Stimulated activated CD4-positive, alpha-beta T cell treated with anti-CD3 and anti-CD28 coated beads, TNF-alpha, amount 100 ng/mL, for 4 hours (primary cell): ENCODE data around the gene OR11H6.
"Not testable (repeated sequence)": the region's sequence is repeated elsewhere in the genome, so short reads cannot be mapped to it uniquely, and the experiment has no call there.

Source experiments
- DNase-seq, 3 experiments: peaks; one replicate each; pipeline ENCODE4 v3.0.0-alpha.2; 2020; ENCODE audit warnings: low read depth in 3 of 3

The OR11H6 gene

GRCh38 chr14:20223410-20223809 is at the start of gene OR11H6:
Gene OR11H6, plus strand, starts transcription at chr14:20223710. Its CDS starts 0 bp downstream, at chr14:20223710.
- no peak for DNase-seq

GRCh38 chr14:20174205-20174604 is 49.3 kb upstream of the OR11H6 start:
- not testable (repeated sequence) for DNase-seq

- no peak for DNase-seq
Observed at GRCh38 chr14:20176330-20176729, 47.2 kb upstream of the OR11H6 start.

GRCh38 chr14:20177433-20177974 is 46.0 kb upstream of the OR11H6 start:
- DNase-seq, result no peak

- no peak for DNase-seq
Observed at GRCh38 chr14:20179218-20179617, 44.3 kb upstream of the OR11H6 start.

GRCh38 chr14:20179880-20180279 is 43.6 kb upstream of the OR11H6 start:
- DNase-seq, result no peak

GRCh38 chr14:20180486-20180885 is 43.0 kb upstream of the OR11H6 start:
- DNase-seq, result no peak

- DNase-seq, result no peak
Observed at GRCh38 chr14:20184181-20184580, 39.3 kb upstream of the OR11H6 start.

- no peak for DNase-seq
Observed at GRCh38 chr14:20190596-20190995, 32.9 kb upstream of the OR11H6 start, which contains the start of gene OR11G2. Gene OR11G2, plus strand, starts transcription at chr14:20190896. Its CDS starts 6,542 bp downstream, at chr14:20197438.

- no peak for DNase-seq
Observed at GRCh38 chr14:20191396-20191795, 32.1 kb upstream of the OR11H6 start.

- no peak for DNase-seq
Observed at GRCh38 chr14:20194101-20194500, 29.4 kb upstream of the OR11H6 start.

GRCh38 chr14:20195170-20195569 is 28.3 kb upstream of the OR11H6 start:
- DNase-seq, result not testable (repeated sequence)

- no peak for DNase-seq
Observed at GRCh38 chr14:20195911-20196310, 27.6 kb upstream of the OR11H6 start.

GRCh38 chr14:20197459-20197858 is 26.1 kb upstream of the OR11H6 start:
- DNase-seq, result no peak

GRCh38 chr14:20198991-20199390 is 24.5 kb upstream of the OR11H6 start:
- DNase-seq, result no peak

GRCh38 chr14:20204721-20205120 is 18.8 kb upstream of the OR11H6 start:
- DNase-seq, result no peak

- DNase-seq, result no peak
Observed at GRCh38 chr14:20209595-20209994, 13.9 kb upstream of the OR11H6 start.

GRCh38 chr14:20212406-20212805 is 11.1 kb upstream of the OR11H6 start:
- not testable (repeated sequence) for DNase-seq

- no peak for DNase-seq
Observed at GRCh38 chr14:20215196-20215595, 8.3 kb upstream of the OR11H6 start.

GRCh38 chr14:20219033-20219432 is 4.5 kb upstream of the OR11H6 start:
- no peak for DNase-seq

GRCh38 chr14:20228681-20229080 is 5.2 kb downstream of the OR11H6 start, which contains the start of gene OR11H7:
Gene OR11H7, plus strand, starts transcription at chr14:20228981.
- no peak for DNase-seq

- DNase-seq, result not testable (repeated sequence)
Observed at GRCh38 chr14:20235415-20235814, 11.9 kb downstream of the OR11H6 start.

- DNase-seq, result no peak
Observed at GRCh38 chr14:20247646-20248246, 24.2 kb downstream of the OR11H6 start.
